ENCODE results near the gene SYT2.

DNA sequence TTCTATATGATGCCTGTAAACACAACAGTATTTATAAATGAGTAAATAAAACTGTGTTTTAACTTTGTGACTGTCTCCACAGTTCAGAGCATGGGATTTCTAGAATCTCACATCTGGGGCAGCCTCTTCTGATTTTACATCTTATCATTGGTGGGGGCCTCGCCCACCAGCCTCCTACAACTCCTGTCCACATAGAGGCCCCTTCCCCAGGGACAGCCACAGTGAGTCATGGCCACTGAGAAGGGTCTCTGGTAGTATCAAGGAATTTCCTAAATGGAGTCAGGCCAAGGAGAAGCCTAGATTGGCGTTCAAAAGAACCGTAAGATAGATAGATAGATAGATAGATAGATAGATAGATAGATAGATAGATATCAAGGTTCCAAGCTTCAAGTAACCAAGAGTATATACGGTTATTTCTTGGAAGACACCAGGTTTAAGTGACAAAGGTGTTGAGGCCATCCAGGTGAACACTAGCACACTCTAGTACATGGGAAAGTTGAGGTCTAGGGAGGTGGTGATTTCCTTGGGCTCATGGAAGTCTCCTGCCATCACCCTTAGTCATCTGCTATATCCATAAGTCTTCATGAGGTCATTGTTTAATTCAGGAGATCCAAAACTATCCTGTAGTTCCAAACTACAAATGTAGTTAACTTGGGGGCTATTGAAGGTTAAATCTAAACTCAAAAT, 121.6 kb downstream of the SYT2 start:
- TF ChIP-seq POLR2A (IDR thresholded peaks at IDR 0.05): no peak
- TF ChIP-seq, protein P1, sequence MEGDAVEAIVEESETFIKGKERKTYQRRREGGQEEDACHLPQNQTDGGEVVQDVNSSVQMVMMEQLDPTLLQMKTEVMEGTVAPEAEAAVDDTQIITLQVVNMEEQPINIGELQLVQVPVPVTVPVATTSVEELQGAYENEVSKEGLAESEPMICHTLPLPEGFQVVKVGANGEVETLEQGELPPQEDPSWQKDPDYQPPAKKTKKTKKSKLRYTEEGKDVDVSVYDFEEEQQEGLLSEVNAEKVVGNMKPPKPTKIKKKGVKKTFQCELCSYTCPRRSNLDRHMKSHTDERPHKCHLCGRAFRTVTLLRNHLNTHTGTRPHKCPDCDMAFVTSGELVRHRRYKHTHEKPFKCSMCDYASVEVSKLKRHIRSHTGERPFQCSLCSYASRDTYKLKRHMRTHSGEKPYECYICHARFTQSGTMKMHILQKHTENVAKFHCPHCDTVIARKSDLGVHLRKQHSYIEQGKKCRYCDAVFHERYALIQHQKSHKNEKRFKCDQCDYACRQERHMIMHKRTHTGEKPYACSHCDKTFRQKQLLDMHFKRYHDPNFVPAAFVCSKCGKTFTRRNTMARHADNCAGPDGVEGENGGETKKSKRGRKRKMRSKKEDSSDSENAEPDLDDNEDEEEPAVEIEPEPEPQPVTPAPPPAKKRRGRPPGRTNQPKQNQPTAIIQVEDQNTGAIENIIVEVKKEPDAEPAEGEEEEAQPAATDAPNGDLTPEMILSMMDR (IDR thresholded peaks at IDR 0.05): no peak
